Spleen (tissue), 7 donors: ENCODE measurements around the gene KRT6B.

ENCODE experiments used
- CTCF ChIP-seq, 11 experiments: fragments of 200-600 bp in 7 of 11; fragments of 450-650 bp in 4 of 11; sonication (generic) in 4 of 11; IDR thresholded peaks in 8 of 11; conservative IDR thresholded peaks in 3 of 11; 1 replicate in 7 of 11; 2 replicates in 4 of 11; pipeline versions ENCODE4 v1.4.0 to v1.8.0; 2016 to 2021; ENCODE audit warnings: antibody characterized with exemption in 11 of 11, inconsistent platforms in 4 of 11, mild to moderate bottlenecking in 1 of 11
- POLR2A ChIP-seq, 3 donors: fragments of 450-650 bp; IDR thresholded peaks; one replicate each; pipeline ENCODE4 v1.5.1; 2017; ENCODE audit warnings: antibody characterized with exemption in 3 of 3, mild to moderate bottlenecking in 1 of 3
- POLR2AphosphoS5 ChIP-seq, 3 donors: sonication (generic); formaldehyde crosslinking; IDR thresholded peaks; one replicate each; pipeline ENCODE4 v1.5.1; 2017; ENCODE audit warnings: antibody characterized with exemption in 3 of 3
- donor health status: DM: no; HTN: no; CAD: no; lungs with moderate emphysema.
- donor health status: DM: no; HTN: no; CAD: no.
- donor health status: DM: no; HTN: no; CAD: no.

- TF ChIP-seq CTCF (IDR thresholded peaks at IDR 0.05 in 8 of 11, conservative IDR thresholded peaks at IDR 0.05 in 3 of 11) = no peak
- TF ChIP-seq POLR2AphosphoS5 (IDR thresholded peaks at IDR 0.05) = no peak
- no peak for TF ChIP-seq POLR2A (IDR thresholded peaks at IDR 0.05)
Measured at GRCh38 chr12:52399756-52400155, 52.2 kb downstream of the KRT6B start.
